Neural cell (in vitro differentiated cells): Measurements from ENCODE around the gene TRIM9. TPM values are rescaled to one million over a fixed set of nuclear protein-coding genes. Genes with fewer than 3 reads are reported as not detected.

Experiments used
- H2AFZ ChIP-seq: fragments of 200-600, 300-800 bp; sonication (generic), shearing (Covaris generic); 2 replicates; pipeline ENCODE4 v1.6.0; 2014; ENCODE audit warnings: low read depth, mild to moderate bottlenecking, antibody characterized with exemption, low read length, moderate library complexity
- H3F3A ChIP-seq: fragments of 200-600 bp; shearing (Covaris generic); 2 replicates; pipeline ENCODE4 v1.6.1; 2016; ENCODE audit warnings: mild to moderate bottlenecking, moderate library complexity, mixed read lengths, antibody characterized with exemption, low read length; ENCODE audit not compliant: insufficient read depth, poor library complexity, severe bottlenecking
- H3K27ac ChIP-seq: fragments of 200-600, 300-800 bp; sonication (generic), shearing (Covaris generic); 2 replicates; pipeline ENCODE4 v1.5.1; 2014; ENCODE audit warnings: mild to moderate bottlenecking, low read length, moderate library complexity
- H3K27me3 ChIP-seq: fragments of 300-800, 200-600 bp; sonication (generic), shearing (Covaris generic); 2 replicates; pipeline ENCODE4 v1.6.0; 2014; ENCODE audit warnings: mild to moderate bottlenecking, low read depth, low read length, moderate library complexity; ENCODE audit not compliant: insufficient read depth
- H3K36me3 ChIP-seq: fragments of 300-800, 200-600 bp; sonication (generic), shearing (Covaris generic); 2 replicates; pipeline ENCODE4 v1.5.1; 2014; ENCODE audit warnings: mild to moderate bottlenecking, antibody characterized with exemption, low read length, moderate library complexity; ENCODE audit not compliant: insufficient read depth
- H3K4me2 ChIP-seq: fragments of 300-800, 200-600 bp; sonication (generic), shearing (Covaris generic); 2 replicates; pipeline ENCODE4 v1.6.0; 2014; ENCODE audit warnings: mild to moderate bottlenecking, low read length
- H3K4me3 ChIP-seq: fragments of 300-800, 200-600 bp; sonication (generic), shearing (Covaris generic); 2 replicates; pipeline ENCODE4 v1.5.1; 2014; ENCODE audit warnings: mild to moderate bottlenecking, low read length, moderate library complexity
- H3K79me2 ChIP-seq: fragments of 200-600 bp; shearing (Covaris generic); replicated peaks from 2 replicates; pipeline ENCODE4 v1.6.0; 2014; ENCODE audit warnings: mild to moderate bottlenecking, low read length, moderate library complexity; ENCODE audit not compliant: insufficient read depth
- H3K9ac ChIP-seq: fragments of 300-800, 200-600 bp; sonication (generic), shearing (Covaris generic); 2 replicates; pipeline ENCODE4 v1.6.1; 2016; ENCODE audit warnings: mild to moderate bottlenecking, low read length, mixed read lengths
- H3K9me2 ChIP-seq: fragments of 200-600 bp; shearing (Covaris generic); 2 replicates; pipeline ENCODE4 v1.6.1; 2016; ENCODE audit warnings: mild to moderate bottlenecking, low read length, mixed read lengths; ENCODE audit not compliant: insufficient read depth
- H3K9me3 ChIP-seq: fragments of 200-600, 300-800 bp; sonication (generic), shearing (Covaris generic); 2 replicates; pipeline ENCODE4 v1.6.1; 2016; ENCODE audit warnings: mild to moderate bottlenecking, mixed run types, low read length, moderate library complexity, mixed read lengths
- H4K20me1 ChIP-seq: fragments of 200-600 bp; shearing (Covaris generic); 2 replicates; pipeline ENCODE4 v1.6.1; 2016; ENCODE audit warnings: mild to moderate bottlenecking, mixed run types; ENCODE audit not compliant: insufficient read depth
- EP300 ChIP-seq: fragments of 450-650 bp; conservative IDR thresholded peaks from 2 replicates; pipeline ENCODE4 v1.6.1; 2014; ENCODE audit warnings: antibody characterized with exemption, mild to moderate bottlenecking, moderate library complexity; ENCODE audit not compliant: poor library complexity, severe bottlenecking
- POLR2AphosphoS5 ChIP-seq: IDR thresholded peaks from 2 replicates; pipeline ENCODE4 v1.6.1; 2012
- SMC3 ChIP-seq: fragments of 450-650 bp; conservative IDR thresholded peaks from 2 replicates; pipeline ENCODE4 v1.6.1; 2014; ENCODE audit warnings: antibody characterized with exemption, mild to moderate bottlenecking, moderate library complexity; ENCODE audit not compliant: poor library complexity
- TAF1 ChIP-seq: IDR thresholded peaks from 2 replicates; pipeline ENCODE4 v1.6.1; 2012; ENCODE audit warnings: low read depth
- polyA plus RNA-seq: library from polyadenylated mRNA; depleted of rRNA; stranded (reverse); fragments of >200 nt; gene quantifications from 2 replicates; pipeline ENCODE4 v1.2.3, GENCODE V29; 2014
- TF ChIP-seq, protein P1 (sequence below): IDR thresholded peaks from 2 replicates; pipeline ENCODE4 v1.6.1; 2012; ENCODE audit warnings: borderline replicate concordance

The TRIM9 gene
- polyA plus RNA-seq, 1 donor from 2014 or later = 15.9 TPM

DNA sequence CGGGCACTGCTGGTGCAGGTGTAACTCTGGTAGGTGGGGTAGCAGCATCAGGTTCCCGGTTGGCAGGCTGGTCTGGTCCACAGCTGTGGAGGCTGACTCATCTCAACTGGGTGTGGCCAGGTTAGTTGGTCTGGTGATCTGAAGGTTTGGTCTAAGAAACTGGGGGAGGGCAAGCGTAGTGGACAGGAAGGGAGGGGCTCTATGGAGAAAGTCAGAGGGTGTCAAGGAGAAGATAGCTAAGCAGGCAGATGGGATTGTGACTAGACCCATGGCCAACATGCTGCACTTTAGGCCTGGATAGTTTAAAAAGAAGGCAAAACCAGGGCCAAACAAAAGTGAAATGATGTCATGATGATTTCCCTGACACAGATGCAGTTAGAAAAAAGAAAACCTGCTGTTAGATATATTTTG lies 7.9 kb downstream of the TRIM9 start:
- no peaks in the 10 kb centered on the region for H3K9me3 ChIP-seq
- no peaks in the 10 kb centered on the region for H3K27me3 ChIP-seq
- H2AFZ ChIP-seq = no peak overlapping the region
- no peaks in the 10 kb centered on the region for H3K36me3 ChIP-seq
- H3F3A ChIP-seq = no peaks in the 10 kb centered on the region
- H3K27ac ChIP-seq = no peak overlapping the region
- H3K9ac ChIP-seq = no peak overlapping the region
- H4K20me1 ChIP-seq = no peaks in the 10 kb centered on the region
- H3K79me2 ChIP-seq = peaks cover 4% of the 10 kb centered on the region
- no peak overlapping the region for H3K4me3 ChIP-seq
- H3K4me2 ChIP-seq = no peak overlapping the region
- H3K9me2 ChIP-seq = no peaks in the 10 kb centered on the region
- no peak for TF ChIP-seq TAF1

DNA sequence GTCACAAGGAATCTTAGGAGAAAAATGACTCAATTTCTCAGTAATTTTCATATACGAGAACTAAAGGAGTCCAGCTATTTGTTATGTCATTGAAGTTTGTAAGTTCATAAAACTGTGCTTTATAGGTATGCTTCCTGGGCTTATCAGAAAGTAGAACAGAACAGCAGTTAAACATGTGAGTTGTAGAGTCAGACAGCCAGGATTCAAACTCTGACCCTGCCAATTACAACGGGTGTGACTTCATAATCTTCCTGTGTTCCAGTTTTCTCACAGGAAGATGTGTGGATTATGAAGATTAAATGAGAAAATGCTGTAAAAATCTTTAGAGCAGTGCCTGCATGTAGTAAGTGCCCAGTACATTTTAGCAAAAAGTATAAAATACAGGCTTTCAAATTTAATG lies 8.9 kb downstream of the TRIM9 start:
- Histone ChIP-seq H3K36me3 (no peaks in the 10 kb centered on the region), H3K9me3 (no peaks in the 10 kb centered on the region), H3K9me2 (no peaks in the 10 kb centered on the region), H2AFZ (no peak overlapping the region), H3K79me2 (no peaks in the 10 kb centered on the region), H3K27me3 (no peaks in the 10 kb centered on the region), H3K4me2 (no peak overlapping the region), H3F3A (no peaks in the 10 kb centered on the region), H3K27ac (no peak overlapping the region), H3K9ac (no peak overlapping the region), H4K20me1 (no peaks in the 10 kb centered on the region), H3K4me3 (no peak overlapping the region)
- TF ChIP-seq, protein P1, sequence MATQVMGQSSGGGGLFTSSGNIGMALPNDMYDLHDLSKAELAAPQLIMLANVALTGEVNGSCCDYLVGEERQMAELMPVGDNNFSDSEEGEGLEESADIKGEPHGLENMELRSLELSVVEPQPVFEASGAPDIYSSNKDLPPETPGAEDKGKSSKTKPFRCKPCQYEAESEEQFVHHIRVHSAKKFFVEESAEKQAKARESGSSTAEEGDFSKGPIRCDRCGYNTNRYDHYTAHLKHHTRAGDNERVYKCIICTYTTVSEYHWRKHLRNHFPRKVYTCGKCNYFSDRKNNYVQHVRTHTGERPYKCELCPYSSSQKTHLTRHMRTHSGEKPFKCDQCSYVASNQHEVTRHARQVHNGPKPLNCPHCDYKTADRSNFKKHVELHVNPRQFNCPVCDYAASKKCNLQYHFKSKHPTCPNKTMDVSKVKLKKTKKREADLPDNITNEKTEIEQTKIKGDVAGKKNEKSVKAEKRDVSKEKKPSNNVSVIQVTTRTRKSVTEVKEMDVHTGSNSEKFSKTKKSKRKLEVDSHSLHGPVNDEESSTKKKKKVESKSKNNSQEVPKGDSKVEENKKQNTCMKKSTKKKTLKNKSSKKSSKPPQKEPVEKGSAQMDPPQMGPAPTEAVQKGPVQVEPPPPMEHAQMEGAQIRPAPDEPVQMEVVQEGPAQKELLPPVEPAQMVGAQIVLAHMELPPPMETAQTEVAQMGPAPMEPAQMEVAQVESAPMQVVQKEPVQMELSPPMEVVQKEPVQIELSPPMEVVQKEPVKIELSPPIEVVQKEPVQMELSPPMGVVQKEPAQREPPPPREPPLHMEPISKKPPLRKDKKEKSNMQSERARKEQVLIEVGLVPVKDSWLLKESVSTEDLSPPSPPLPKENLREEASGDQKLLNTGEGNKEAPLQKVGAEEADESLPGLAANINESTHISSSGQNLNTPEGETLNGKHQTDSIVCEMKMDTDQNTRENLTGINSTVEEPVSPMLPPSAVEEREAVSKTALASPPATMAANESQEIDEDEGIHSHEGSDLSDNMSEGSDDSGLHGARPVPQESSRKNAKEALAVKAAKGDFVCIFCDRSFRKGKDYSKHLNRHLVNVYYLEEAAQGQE = no peak

DNA sequence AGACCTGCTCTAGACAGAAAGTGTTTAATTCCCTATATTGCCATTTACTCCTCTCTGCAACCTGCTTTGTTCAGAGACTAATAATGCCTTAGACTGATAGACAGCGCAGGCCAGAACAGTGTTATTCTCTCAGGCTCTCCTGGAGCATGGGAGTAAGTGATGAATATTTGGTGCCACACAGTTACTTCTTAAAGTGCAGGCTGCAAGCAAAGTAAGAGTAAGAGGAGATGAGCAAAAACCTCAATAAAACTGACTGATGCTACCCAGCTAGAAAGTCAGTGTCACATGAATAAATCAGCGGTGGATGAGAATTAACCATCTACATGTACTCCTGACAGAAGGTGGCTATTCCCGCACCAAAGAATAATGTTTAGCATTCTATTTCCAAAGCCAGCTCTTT lies 9.9 kb downstream of the TRIM9 start:
- Histone ChIP-seq H2AFZ (no peak overlapping the region), H3K9ac (no peak overlapping the region), H3K9me2 (no peaks in the 10 kb centered on the region), H3F3A (no peaks in the 10 kb centered on the region), H3K9me3 (no peaks in the 10 kb centered on the region), H3K4me3 (no peak overlapping the region), H3K79me2 (no peaks in the 10 kb centered on the region), H3K27me3 (no peaks in the 10 kb centered on the region), H4K20me1 (no peaks in the 10 kb centered on the region), H3K36me3 (no peaks in the 10 kb centered on the region), H3K4me2 (no peak overlapping the region), H3K27ac (no peak overlapping the region)
- TF ChIP-seq, protein P1 = no peak
- no peak for TF ChIP-seq POLR2AphosphoS5
- no peak for TF ChIP-seq SMC3
- TF ChIP-seq EP300 = no peak
